Stimulated activated CD4-positive, alpha-beta T cell treated with anti-CD3 and anti-CD28 coated beads, Interleukin-4, amount 100 ng/mL, for 1 hour (primary cell): ENCODE measurements around the gene TRIM63.

Experiments
- DNase-seq: peaks from one replicate; pipeline ENCODE4 v3.0.0-alpha.2; 2020

Gene TRIM63

DNA sequence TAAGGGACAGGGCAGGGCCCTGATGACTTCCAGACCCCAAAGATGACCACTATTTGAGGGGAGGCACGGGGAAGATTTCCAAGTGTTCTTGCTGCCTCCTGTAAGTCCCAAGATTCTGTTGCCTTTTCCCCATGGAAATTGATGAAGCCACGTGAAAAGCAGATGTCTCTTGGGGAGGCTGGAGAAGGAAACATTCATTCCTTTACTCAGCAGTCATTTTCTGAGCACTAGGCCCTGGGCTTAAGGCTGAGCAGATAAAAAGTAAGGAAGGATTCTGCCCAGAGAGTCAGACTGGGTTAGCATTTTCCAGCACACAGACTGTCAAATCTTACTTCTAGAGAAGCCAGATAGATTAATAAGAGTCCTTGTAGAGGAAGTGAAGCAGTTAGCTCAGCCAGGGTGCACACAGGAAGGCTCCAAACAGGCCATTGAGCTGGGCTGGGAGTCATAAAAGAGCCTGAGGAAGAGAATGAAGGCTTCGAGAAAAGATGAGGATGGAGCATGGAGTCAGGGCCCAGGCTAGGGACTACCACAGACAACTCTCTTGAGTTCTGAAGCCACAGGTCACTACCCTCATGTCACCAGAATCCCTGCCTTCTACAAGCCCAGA, 35.7 kb downstream of the TRIM63 start:
- DNase-seq = no peak

DNA sequence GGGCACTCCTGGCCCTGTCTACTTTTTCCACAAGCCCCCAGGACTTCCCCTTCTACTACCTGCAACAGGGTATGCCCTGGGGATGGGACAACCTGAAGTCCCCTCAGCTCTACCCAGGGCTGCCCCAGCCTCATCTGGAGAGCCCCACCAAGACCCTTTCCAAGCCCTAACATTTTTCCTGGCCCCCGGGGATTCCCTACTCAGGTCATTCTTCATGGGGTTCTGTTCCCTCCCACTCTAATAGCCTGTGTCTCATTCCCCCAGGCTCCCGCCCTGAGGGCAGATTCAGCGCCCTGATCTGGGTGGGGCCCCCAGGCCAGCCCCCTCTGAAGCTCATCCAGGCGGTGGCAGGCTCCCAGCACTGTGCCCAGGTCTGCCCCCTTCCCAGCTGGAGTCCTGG, 36.2 kb downstream of the TRIM63 start:
- DNase-seq = no peak

DNA sequence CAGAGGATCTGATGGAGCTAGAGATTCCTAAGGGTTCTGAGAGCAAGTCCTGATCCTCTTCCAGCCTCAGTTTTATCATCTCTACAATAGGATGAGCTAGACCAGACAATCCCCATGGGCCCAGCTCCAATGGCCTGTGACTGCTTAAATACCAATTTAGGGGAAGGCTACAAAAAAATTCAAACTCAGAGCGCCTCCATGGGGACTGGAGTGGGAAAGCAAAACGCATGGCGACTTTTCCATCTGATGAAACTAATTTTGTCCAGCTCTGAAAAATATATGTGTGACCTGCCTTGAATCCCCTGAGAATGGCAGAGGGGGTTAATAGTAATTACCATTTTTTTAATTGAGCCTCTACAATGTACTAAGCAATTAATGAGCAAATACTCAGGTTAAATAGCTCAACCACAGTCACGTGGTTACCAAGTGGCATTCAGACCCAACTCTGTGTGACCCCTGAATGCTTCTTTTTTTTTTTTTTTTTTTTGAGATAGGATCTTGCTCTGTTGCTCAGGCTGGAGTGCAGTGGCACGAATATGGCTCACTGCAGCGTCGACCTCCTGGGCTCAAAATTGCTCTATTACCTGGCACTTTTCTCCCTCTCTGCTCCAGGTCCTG, 37.5 kb downstream of the TRIM63 start:
- DNase-seq = no peak

DNA sequence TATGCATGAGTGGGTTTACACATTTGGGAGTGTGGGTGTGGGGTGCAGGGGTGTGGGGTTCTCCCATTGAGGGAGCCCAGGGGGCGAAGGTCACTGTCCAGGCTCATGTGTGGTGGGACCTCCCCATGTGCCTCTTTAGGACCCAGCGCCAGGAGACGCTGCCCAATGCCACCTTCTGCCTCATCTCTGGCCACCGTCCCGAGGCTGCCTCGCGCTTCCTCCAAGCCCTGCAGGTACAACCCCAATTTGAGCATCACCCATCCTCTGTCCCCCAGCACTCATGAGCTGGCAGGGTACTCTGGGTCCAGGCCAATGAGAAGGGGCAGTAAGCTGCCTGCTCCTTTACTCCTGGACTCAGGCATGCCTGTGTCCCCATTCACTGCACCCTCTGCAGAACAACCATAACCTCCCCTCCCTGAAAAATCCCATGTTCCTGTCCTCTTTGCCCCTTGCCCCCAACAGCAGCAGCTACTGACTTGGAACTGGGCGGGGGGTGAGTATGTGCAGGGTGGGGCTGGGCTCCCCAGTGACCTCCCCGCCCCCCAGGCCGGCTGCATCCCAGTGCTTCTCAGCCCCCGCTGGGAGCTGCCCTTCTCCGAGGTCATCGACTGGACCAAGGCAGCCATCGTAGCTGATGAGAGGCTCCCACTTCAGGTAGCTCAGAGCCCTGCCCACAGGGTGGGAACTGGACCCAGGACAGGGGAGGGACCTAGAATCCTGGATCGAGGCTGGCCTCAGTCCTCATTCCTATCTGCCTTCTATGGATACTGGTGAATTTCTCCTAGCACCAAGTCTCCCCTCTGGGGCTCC, 38.2 kb downstream of the TRIM63 start:
- no peak for DNase-seq

DNA sequence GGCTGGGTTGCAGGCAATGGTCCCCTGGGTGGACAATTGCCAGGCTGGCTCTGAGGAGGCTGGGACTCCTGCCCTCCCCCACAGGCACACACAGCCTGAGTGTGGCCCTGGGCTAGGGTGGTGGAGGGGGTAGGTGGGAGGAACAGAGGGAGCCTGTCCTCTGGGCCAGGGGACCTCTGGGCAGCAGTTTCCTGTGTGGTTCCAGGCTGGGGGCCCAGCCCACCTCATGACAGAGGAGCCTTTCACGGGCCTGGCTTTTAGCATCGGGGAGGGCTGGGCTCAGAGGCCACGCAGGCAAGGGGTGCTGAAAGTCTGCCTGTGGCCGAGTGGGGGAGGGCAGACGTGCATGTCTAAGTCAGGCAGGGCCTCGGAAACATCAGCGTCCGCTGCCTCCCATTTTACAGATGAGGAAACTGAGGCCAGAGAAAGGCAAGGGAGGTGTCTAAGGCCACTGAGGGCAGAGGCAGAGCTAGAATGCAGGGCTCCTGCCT, 38.9 kb downstream of the TRIM63 start:
- DNase-seq = no peak

DNA sequence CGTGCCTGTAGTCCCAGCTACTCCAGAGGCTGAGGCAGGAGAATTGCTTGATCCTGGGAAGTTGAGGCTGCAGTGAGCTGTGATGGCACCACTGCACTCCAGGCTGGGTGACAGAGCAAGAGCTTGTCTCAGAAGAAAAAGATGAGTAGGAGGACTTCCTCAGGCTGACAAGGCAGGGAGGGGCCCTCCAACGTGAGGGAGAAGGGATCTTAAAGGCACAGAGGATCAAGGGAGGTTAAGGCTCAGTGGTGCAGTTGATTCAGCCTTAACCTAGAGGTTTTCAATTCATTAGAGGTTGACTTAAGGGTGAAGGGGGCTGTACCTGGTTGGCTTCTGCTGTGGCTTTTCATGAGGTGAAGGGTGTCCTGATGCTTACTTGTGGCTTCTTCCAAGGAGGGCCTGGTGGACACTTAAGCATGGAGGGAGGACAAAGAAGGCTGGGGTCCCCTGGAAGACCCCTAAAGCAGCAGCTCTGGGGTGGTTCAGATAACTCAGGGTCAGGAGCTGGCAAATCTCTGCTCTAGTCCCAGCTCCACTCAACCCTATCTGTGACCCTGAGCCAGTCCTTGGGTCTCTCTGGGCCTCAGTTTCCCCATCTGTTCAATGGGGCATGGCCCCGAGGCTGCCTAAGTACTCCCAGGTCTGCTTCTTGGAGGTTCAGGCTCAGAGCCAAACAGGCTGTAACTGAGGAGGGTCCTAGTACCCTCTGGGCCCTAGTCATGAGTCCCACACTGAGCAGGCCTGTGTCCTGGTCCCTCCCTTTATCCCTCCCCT, 39.5 kb downstream of the TRIM63 start:
- DNase-seq = no peak

DNA sequence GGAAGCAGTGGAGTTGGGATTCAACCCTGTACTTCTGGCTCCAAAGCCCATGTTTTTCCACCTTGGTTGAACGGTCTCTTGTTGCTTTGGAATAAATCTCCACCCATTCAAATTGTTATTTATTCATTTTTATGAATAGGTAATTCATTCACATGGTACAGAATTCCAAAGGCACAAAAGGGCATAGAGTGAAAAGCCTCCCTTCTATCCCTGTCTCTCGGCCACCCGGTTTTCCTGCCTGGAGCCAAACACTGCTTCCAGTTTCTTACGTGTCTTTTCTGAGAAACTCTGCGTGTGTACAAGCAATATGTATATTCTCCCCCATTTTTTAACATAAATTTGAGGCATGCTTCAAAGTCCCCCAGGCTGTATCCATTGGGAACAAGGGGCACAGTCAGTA, 41.9 kb downstream of the TRIM63 start:
- no peak for DNase-seq

DNA sequence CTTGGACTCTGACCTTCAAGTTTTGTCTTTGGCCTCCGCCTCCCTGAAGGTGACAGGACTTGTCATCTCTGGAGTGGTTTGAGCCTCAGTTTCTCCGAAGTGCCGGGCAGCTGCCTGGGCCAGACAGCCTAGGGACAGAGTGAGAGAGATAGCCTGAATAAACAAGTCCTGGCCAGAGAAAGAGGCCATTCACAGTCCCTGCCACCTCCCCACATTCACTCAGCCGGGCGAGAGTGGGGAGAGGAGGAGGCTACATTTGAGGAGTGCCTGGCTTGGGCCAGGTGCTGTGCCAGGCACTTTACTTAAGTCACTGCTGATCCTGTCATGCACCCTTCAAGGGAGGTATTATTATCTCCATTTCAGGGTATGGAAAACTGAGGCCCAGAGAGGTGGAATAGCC, 42.4 kb downstream of the TRIM63 start:
- DNase-seq = no peak

DNA sequence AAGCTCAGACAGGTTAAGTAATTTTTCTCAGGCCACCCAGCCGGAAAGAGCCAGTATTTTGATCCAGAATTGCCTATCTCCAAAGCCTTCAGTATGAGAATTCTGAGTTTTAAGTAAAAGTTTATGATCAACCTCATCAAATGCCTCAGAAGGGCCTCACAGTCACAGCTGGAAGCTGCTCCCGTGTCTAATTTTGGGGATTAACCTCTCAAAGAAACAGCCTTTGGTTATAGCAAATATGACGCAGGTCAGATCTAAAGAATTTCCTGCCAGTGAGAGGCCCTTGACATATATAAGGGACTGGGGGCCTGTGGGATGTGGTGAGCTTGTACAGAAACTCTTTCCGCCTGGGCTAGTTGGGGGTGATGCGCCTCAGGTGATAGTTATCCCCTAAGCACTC, 43.6 kb downstream of the TRIM63 start:
- no peak for DNase-seq

DNA sequence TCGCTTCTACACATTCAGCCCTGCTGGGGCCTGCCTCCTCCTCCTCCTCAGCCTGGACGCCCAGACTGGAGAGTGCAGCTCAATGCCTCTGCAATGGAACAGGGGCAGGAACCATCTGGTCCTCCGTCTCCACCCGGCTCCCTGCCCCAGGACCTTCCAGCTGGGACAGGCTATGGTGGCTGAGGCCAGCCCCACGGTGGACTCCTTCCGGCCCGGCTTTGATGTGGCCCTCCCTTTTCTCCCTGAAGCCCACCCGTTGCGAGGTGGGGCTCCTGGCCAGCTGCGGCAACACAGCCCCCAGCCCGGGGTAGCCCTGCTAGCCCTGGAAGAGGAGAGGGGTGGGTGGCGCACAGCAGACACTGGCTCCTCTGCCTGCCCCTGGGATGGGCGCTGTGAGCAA, 44.4 kb downstream of the TRIM63 start:
- DNase-seq = no peak

DNA sequence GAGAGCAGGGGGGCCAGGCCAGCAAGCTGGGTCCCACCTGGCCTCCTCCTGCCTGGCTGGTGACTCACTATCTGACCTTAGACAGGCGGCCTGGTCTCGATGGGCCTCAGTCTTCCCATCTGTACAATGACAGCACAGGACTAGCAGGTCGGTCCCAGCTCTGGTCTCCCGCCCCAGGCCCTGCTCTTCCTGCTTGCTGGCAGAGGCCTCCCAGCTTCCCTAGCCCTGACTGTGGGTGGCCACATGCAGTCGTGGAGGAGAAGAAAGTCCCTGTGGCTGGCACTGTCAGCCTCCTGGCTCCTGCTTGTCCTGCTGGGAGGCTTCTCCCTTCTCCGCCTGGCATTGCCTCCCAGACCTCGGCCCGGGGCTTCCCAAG, 45.0 kb downstream of the TRIM63 start:
- DNase-seq = no peak

DNA sequence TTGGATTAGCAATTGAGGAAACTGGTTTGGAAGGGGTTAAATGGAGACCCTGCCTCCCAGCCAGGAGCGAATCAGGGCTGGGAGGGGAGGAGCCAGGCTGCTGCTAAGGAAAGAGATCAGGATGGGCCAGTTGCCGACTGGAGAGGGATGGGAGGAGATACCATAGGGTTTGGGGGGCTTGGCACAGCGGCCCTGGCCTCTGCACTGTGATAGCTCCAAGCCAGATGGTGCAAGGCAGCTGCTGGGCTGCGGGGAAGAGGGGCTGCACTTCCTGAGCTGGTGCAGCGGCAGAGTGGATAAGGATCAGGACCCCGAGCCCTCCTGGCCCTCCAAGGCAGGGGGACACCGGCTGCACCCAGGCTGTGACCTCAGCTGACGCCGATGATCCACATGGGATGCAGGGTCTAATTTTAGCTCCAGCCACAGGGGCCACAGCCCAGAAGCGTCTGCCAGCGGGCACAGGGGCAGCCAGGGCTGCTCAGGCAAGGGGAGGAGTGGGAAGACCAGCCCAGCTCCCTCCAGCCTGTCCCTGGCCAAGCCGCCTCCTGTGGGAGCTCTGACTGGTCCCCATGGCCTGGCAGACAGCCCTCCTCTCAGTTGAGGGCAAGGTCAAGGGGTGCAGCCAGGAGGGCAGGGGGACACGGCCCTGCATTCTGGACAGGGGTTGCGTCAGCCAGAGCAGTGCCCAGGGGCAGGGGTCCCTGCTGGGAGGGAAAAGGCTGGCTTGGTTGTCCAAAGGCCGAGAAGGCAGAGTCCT, 45.6 kb downstream of the TRIM63 start, which contains the start of gene EXTL1:
Gene EXTL1 (plus strand): TSS at position 129 of the 757 bp plus-strand sequence. CDS start 872 bp downstream, outside the sequence.
- DNase-seq = no peak

DNA sequence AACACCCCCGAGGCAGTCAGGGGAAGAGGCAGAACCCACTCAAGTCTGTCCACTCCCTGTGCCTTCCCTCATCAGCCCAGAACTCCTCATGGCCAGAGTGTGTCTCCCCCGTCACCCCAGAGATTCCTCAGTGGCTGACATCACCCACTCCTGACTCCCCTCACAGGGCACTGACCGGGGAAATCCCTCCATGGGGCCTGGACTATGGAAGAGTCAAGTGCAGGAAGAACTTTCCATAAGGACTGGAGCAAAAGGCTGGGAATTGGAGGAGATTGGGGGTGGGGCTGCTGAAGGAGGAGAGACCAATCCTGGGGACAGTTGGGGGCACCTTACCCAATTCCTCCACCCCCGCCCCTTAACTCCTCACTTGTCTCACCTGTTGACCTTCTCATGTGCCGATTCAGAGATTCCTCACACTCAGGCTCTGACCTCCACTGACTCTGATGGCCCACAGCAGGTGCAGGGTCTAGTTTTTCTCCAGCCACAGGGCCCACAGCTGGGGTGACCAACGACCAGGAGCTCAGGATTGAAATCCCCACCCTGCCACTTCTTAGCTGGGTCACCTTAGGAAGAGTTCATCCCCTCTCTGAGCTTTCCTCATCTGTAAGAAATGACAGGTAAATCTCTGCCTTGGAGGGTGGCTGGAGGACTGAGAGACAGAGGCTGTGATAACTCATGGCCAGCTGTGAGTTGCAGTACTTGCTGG, 46.3 kb downstream of the TRIM63 start:
- DNase-seq = no peak

DNA sequence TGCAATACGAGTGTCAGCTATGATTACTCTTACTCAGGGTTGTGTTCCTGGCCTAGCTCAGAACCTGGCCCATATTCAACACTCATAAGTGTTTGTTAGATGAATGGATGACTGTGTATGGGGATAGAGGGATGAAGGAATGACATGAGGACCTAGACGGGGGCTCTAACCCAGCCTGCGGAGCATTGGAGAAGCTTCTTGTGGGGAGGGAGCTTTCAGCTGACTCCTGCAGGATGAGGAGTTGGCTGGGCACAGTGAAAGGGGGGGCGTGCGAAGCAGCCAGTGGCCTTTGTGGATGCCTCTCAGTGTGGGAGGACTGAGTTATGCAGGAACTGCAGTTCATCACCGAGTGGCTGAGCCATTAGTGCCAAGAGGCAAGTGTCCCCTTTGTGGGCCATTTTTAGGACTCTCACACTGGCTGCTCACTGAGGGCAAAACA, 47.1 kb downstream of the TRIM63 start:
- no peak for DNase-seq

DNA sequence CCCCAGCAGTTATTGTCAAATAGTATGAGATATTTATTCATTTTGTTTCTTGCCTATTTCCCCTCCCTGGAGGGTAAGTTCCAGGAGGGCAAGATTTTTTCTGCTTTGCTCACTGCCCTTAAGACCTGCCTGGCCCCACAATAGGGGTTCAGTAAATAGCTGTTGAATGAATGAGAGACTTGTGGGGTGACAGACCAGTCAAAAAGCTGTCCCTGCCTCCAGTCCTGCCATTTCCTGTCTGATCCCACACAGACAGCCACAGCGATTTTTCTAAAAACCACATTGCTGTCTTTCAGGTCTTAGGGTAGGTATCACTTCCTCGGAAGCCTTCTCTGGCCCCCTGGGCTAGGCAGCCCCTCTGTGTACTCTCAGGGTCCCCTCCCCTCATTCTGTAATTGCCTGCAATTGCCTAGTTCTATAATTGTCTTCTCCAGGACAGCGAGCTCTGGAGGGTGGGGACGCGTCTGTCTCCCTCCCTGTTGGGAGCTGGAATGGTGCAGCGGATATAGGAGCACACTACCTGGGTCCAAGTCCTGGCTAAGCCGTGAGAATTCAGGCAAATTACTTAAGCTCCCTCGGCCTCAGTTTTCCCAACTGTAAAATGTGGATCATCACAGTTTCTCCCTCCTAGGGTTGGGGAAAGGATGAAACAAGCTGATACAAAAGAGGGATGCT, 47.7 kb downstream of the TRIM63 start:
- DNase-seq = no peak

DNA sequence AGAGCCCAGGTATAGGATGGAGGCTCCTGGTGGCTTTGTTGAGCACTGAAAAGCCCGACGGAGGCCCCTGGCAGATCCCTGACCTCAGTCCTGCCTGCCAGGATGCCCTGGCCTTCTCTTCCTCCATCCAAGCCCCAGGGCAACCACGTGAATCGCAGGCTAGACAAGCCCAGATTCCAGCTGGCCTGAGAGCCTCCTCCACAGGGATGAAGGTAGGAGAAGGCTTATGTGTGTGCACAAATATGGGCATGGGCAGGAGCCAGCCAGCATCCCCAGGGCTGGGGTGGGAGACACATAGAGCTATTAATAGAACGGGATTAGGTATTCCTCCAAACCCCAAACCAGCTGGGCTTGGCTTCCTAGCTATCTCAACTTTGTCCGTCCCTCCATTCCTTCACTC, 49.8 kb downstream of the TRIM63 start:
- DNase-seq = no peak

DNA sequence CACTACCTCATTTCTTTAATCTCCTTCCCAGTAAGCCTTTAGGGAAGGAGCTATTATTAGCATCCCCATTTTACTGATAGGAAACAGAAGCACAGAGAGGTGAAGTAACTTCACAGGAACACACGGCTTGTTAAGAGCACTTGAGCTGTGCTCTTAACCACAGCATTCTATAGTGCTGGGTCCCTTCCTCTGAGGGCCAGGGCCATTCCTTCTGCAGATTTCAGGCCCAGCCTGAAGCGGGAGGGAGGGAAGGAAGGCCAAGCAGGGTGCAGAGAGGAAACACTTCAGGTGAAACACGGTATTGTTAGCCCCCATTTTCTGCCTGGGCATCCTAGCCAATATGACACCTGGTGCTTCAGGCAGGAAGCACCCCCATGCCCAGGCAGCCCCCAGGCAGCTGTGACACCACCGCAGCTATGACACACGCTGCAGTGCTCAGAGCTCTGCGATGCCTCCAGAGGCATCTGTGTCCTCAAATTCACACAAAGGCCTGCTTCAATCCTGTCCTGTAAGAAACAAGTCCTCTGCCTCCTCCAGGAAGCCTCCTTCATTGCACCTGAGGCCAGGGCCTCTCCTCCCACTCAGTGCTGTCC, 50.4 kb downstream of the TRIM63 start:
- DNase-seq = no peak

DNA sequence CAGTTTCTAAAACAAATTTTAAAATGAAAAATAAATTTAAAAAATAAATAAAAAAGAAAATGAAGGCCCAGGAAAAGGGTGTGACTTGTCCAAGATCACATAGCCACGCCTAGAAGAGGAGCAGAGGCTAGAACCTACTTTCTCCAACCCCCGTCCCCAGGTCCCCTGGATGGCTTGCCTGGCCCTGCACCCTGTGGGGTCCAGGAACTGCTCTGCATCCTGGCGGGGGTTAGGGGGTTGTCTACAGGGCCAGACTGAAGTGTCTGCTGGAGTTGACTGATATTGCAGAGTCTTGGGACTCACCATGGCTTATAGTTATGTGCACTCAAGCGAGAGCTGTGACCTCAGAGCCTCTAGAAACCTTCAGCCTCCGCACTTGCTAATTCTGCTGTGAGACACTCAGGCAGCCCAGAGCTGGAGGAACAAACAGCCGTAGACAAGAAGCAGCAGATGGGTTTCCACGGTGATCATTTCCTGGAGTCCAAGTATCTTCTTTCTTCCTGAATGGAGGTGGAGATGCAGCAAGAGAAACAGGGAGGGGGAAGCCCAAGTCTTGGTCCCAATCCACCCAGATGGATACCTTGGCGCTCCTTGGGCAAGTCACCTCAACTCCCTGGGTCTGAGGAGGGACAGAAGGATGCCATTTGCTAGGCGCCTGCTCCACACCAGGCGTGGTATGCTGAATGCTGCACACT, 51.0 kb downstream of the TRIM63 start:
- DNase-seq = no peak

DNA sequence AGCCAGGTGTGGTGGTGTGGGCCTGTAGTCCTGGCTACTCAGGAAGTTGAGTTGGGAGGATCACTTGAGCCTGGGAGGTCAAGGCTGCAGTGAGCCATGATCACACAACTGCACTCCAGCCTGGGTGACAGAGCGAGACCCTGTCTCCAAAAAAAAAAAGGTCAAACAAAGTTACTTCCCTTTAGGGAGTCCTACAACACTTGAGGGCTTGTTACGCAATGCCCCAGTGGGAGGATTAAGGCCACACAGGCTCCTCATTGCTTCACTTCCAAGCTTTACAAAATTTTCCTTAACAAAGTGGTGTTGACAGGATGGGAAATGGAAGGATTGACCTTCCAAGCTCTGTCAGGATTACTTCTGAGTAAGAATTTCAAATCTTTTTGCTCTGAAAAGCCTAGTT, 52.1 kb downstream of the TRIM63 start:
- no peak for DNase-seq

DNA sequence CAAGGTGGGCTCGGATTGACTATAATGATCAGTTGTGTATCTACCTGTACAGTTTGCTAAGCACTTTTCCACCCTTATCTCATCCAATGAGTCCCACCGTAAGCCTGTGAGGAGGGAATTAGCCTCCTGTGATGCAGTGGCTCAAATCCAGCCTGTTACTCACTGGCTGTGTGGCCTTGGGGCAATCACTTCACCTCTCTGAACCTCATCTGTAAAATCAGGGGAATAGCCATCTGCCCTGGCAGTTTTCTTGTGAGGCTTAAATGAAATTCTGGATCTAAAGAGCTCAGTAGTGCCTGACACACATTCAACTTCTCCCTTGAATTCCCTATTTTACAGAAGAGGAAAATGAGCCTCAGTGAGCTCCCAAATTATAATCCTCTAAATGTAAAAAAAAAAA, 53.3 kb downstream of the TRIM63 start:
- DNase-seq = no peak
